HG02970 (cell line): Measurements from ENCODE around the gene CDK17.

Source experiments
- ATAC-seq: cut with Tn5 transposase; IDR thresholded peaks from one replicate; pipeline ENCODE4 v1.9.1; 2021; ENCODE audit warnings: mild to moderate bottlenecking, moderate library complexity, moderate number of reproducible peaks; ENCODE audit not compliant: unreplicated experiment, low FRiP score

The CDK17 gene

GRCh38 chr12:96285158-96285557 is 115.1 kb downstream of the CDK17 start:
- ATAC-seq: no peak

- no peak for ATAC-seq
These were observed 125.9 kb downstream of the CDK17 start for GRCh38 chr12:96274331-96274730.

GRCh38 chr12:96271469-96272199 is 128.6 kb downstream of the CDK17 start:
- no peak for ATAC-seq

- ATAC-seq: no peak
These were observed 134.0 kb downstream of the CDK17 start for GRCh38 chr12:96266238-96266637.

- ATAC-seq: no peak
These were observed 134.4 kb downstream of the CDK17 start for GRCh38 chr12:96265836-96266235.

- ATAC-seq: no peak
These were observed 134.8 kb downstream of the CDK17 start for GRCh38 chr12:96265400-96265799.

- ATAC-seq: no peak
These were observed 136.8 kb downstream of the CDK17 start for GRCh38 chr12:96263449-96263902.

GRCh38 chr12:96261557-96261956 is 138.7 kb downstream of the CDK17 start:
- no peak for ATAC-seq

- no peak for ATAC-seq
These were observed 139.6 kb downstream of the CDK17 start for GRCh38 chr12:96260644-96261043.

GRCh38 chr12:96260231-96260630 is 140.0 kb downstream of the CDK17 start:
- ATAC-seq: no peak

GRCh38 chr12:96258104-96258961 is 141.9 kb downstream of the CDK17 start:
- ATAC-seq: no peak

- no peak for ATAC-seq
These were observed 142.6 kb downstream of the CDK17 start for GRCh38 chr12:96257550-96258103.

GRCh38 chr12:96256672-96257361 is 143.4 kb downstream of the CDK17 start:
- no peak for ATAC-seq

GRCh38 chr12:96255077-96255476 is 145.2 kb downstream of the CDK17 start:
- no peak for ATAC-seq

GRCh38 chr12:96250119-96250685 is 150.0 kb downstream of the CDK17 start:
- no peak for ATAC-seq

- ATAC-seq: no peak
These were observed 150.8 kb downstream of the CDK17 start for GRCh38 chr12:96249196-96250118.

GRCh38 chr12:96248136-96248931 is 151.9 kb downstream of the CDK17 start:
- no peak for ATAC-seq

- ATAC-seq: no peak
These were observed 152.7 kb downstream of the CDK17 start for GRCh38 chr12:96247563-96247962.
